Transverse colon (tissue), 4 donors: ENCODE measurements around the gene CHPF.

Source experiments
- EP300 ChIP-seq: sonication (generic); formaldehyde crosslinking; IDR thresholded peaks from one replicate; pipeline ENCODE4 v1.6.1; 2017; ENCODE audit warnings: antibody characterized with exemption, low read depth
- POLR2A ChIP-seq: fragments of 450-650 bp; IDR thresholded peaks from one replicate; pipeline ENCODE4 v1.6.1; 2016; ENCODE audit warnings: antibody characterized with exemption, mild to moderate bottlenecking, moderate library complexity
- POLR2AphosphoS5 ChIP-seq, 3 donors: sonication (generic); formaldehyde crosslinking; IDR thresholded peaks; one replicate each; pipeline ENCODE4 v1.6.1; 2016; ENCODE audit warnings: antibody characterized with exemption in 3 of 3
- TF ChIP-seq, protein P1 (sequence below), 5 experiments: fragments of 200-600 bp in 3 of 5; fragments of 450-650 bp in 2 of 5; sonication (generic) in 3 of 5; IDR thresholded peaks; 1 replicate in 2 of 5; 2 replicates in 3 of 5; pipeline ENCODE4 v1.5.1; 2016 to 2017; ENCODE audit warnings: antibody characterized with exemption in 5 of 5, inconsistent platforms in 3 of 5, mild to moderate bottlenecking in 2 of 5, moderate library complexity in 1 of 5

DNA sequence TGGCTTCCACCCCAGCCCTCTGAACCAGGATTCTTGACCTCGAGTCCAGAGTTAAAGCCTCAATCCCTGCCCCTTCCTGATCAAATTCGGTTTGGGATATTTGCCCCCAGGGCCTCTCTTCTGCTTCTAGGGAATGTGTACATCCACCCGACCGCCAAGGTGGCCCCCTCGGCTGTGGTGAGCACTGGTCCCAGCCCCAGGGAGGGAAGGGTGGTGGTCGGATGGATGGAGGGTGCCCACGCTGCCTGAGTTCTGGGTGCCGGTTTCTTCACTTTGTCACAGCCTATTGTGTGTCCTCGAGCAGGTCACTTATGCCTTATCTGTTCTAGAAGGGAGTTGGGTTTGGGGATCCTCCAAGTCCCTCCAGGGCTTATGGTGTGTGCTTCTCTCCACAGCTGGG, 38.0 kb downstream of the CHPF start:
- no peak for TF ChIP-seq POLR2A
- TF ChIP-seq, protein P1, sequence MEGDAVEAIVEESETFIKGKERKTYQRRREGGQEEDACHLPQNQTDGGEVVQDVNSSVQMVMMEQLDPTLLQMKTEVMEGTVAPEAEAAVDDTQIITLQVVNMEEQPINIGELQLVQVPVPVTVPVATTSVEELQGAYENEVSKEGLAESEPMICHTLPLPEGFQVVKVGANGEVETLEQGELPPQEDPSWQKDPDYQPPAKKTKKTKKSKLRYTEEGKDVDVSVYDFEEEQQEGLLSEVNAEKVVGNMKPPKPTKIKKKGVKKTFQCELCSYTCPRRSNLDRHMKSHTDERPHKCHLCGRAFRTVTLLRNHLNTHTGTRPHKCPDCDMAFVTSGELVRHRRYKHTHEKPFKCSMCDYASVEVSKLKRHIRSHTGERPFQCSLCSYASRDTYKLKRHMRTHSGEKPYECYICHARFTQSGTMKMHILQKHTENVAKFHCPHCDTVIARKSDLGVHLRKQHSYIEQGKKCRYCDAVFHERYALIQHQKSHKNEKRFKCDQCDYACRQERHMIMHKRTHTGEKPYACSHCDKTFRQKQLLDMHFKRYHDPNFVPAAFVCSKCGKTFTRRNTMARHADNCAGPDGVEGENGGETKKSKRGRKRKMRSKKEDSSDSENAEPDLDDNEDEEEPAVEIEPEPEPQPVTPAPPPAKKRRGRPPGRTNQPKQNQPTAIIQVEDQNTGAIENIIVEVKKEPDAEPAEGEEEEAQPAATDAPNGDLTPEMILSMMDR (IDR thresholded peaks at IDR 0.05) = no peak
- TF ChIP-seq POLR2AphosphoS5 (IDR thresholded peaks at IDR 0.05) = no peak
- no peak for TF ChIP-seq EP300
